ENCODE results near the gene INA. TPM values are rescaled to one million over a fixed set of nuclear protein-coding genes. Genes with fewer than 3 reads are reported as not detected.
A peak's percentile ranks its signal among the peaks of the same experiment; 100 is the strongest.

The INA gene
- total RNA-seq, 6 donors from 2014 or later, result 0.13 to 0.39 TPM; not detected in 4

GRCh38 chr10:103278862-103279298 is 1.9 kb downstream of the INA start:
- Histone ChIP-seq H3K9me3 (no peaks in the 10 kb centered on the region), H3K36me3 (no peaks in the 10 kb centered on the region), H3K27ac (no peak overlapping the region), H3K27me3 (peaks cover 0 to 31% (median 22%) of the 10 kb centered on the region in 4 donors), H3K4me1 (peaks cover 8 to 22% (median 13%) of the 10 kb centered on the region in 4 donors), H3K4me3 (no peak overlapping the region)
- ATAC-seq (ENCODE audit: low FRiP score in 2 of 2) (peak; percentile 16 to 21), DNase-seq (no peak)
- no peak for TF ChIP-seq POLR2A (IDR thresholded peaks at IDR 0.05)
- TF ChIP-seq EP300 (IDR thresholded peaks at IDR 0.05), result no peak
- no peak for TF ChIP-seq POLR2AphosphoS5 (IDR thresholded peaks at IDR 0.05)
- TF ChIP-seq CTCF (IDR thresholded peaks at IDR 0.05), result no peak
- WGBS, 2 donors, result 4 to 7% methylated on average over 11 of the region's 11 CpGs

GRCh38 chr10:103280031-103280430 is 3.1 kb downstream of the INA start:
- H3K27me3 ChIP-seq, result peaks cover 0 to 31% (median 22%) of the 10 kb centered on the region in 4 donors

GRCh38 chr10:103280506-103280905 is 3.6 kb downstream of the INA start:
- no peak for TF ChIP-seq POLR2AphosphoS5 (IDR thresholded peaks at IDR 0.05)
- TF ChIP-seq EP300 (IDR thresholded peaks at IDR 0.05), result no peak
- no peak for TF ChIP-seq POLR2A (IDR thresholded peaks at IDR 0.05)
- TF ChIP-seq CTCF (IDR thresholded peaks at IDR 0.05), result no peak
- H3K4me3 ChIP-seq, result no peak overlapping the region
- ATAC-seq (ENCODE audit: low FRiP score in 2 of 2) (no peak), DNase-seq (no peak)
- H3K9me3 ChIP-seq, result no peaks in the 10 kb centered on the region
- H3K27me3 ChIP-seq, result peaks cover 0 to 31% (median 22%) of the 10 kb centered on the region in 4 donors
- H3K27ac ChIP-seq, result no peak overlapping the region
- WGBS, 2 donors, result 88 to 94% methylated on average over 2 of the region's 2 CpGs
- H3K4me1 ChIP-seq, result peaks cover 8 to 22% (median 13%) of the 10 kb centered on the region in 4 donors
- H3K36me3 ChIP-seq, result no peaks in the 10 kb centered on the region

More at GRCh38 chr10:103280031-103280430, 3.1 kb downstream of the INA start:
- no peak for DNase-seq
- TF ChIP-seq EP300 (IDR thresholded peaks at IDR 0.05), result no peak
- no peak for TF ChIP-seq CTCF (IDR thresholded peaks at IDR 0.05)
- TF ChIP-seq POLR2A (IDR thresholded peaks at IDR 0.05), result no peak
- no peak for TF ChIP-seq POLR2AphosphoS5 (IDR thresholded peaks at IDR 0.05)
- 67 to 82% methylated on average over 3 of the region's 3 CpGs for WGBS, 2 donors
- Histone ChIP-seq H3K4me3 (no peak overlapping the region), H3K9me3 (no peaks in the 10 kb centered on the region), H3K4me1 (peaks cover 8 to 22% (median 13%) of the 10 kb centered on the region in 4 donors), H3K27ac (no peak overlapping the region), H3K36me3 (no peaks in the 10 kb centered on the region)
- no peak for ATAC-seq (ENCODE audit: low FRiP score in 2 of 2)

GRCh38 chr10:103281753-103282152 is 4.8 kb downstream of the INA start:
- 3 to 5% methylated on average over 9 to 14 of the region's 14 CpGs for WGBS, 2 donors
- no peak for TF ChIP-seq CTCF (IDR thresholded peaks at IDR 0.05)
- no peak for TF ChIP-seq EP300 (IDR thresholded peaks at IDR 0.05)
- no peak for TF ChIP-seq POLR2AphosphoS5 (IDR thresholded peaks at IDR 0.05)
- TF ChIP-seq POLR2A (IDR thresholded peaks at IDR 0.05), result no peak
- H3K27me3 ChIP-seq, result peaks cover 0 to 24% (median 19%) of the 10 kb centered on the region in 4 donors
- H3K4me3 ChIP-seq, result no peak overlapping the region
- peaks cover 8 to 17% (median 12%) of the 10 kb centered on the region in 4 donors for H3K4me1 ChIP-seq
- no peak overlapping the region for H3K27ac ChIP-seq
- H3K36me3 ChIP-seq, result no peaks in the 10 kb centered on the region
- DNase-seq (no peak), ATAC-seq (ENCODE audit: low FRiP score in 2 of 2) (peak in 1 of 2 donors; percentile 15)
- H3K9me3 ChIP-seq, result no peaks in the 10 kb centered on the region

GRCh38 chr10:103282961-103283360 is 6.0 kb downstream of the INA start:
- no peak for ATAC-seq (ENCODE audit: low FRiP score in 2 of 2)
- peaks cover 0 to 5% (median under 1%) of the 10 kb centered on the region in 4 donors for H3K4me1 ChIP-seq
- H3K27ac ChIP-seq, result no peak overlapping the region
- WGBS, 2 donors, result 33% methylated on average over 1 of the region's 1 CpG
- H3K9me3 ChIP-seq, result no peaks in the 10 kb centered on the region
- DNase-seq, result no peak
- peaks cover 0 to 12% (median 7%) of the 10 kb centered on the region in 4 donors for H3K27me3 ChIP-seq
- TF ChIP-seq CTCF (IDR thresholded peaks at IDR 0.05) (no peak), EP300 (IDR thresholded peaks at IDR 0.05) (no peak), POLR2A (IDR thresholded peaks at IDR 0.05) (no peak), POLR2AphosphoS5 (IDR thresholded peaks at IDR 0.05) (no peak)
- H3K4me3 ChIP-seq, result no peak overlapping the region
- no peaks in the 10 kb centered on the region for H3K36me3 ChIP-seq
